Progenitor cell of endocrine pancreas (in vitro differentiated cells): ENCODE data around the gene WRAP73. TPM values are rescaled to one million over a fixed set of nuclear protein-coding genes. Genes with fewer than 3 reads are reported as not detected.

Experiments
- DNase-seq: peaks from one replicate; pipeline ENCODE4 v3.0.0; 2021; ENCODE audit warnings: low spot score; ENCODE audit not compliant: unreplicated experiment
- H3K27ac Mint-ChIP-seq: 2 replicates; pipeline ENCODE4 v1.8.0; 2021; ENCODE audit warnings: mild to moderate bottlenecking, moderate library complexity, mixed read lengths
- H3K27me3 Mint-ChIP-seq: 2 replicates; pipeline ENCODE4 v1.8.0; 2021; ENCODE audit warnings: mixed read lengths
- H3K36me3 Mint-ChIP-seq: 2 replicates; pipeline ENCODE4 v1.8.0; 2022; ENCODE audit warnings: mixed read lengths; ENCODE audit not compliant: insufficient read depth
- H3K4me1 Mint-ChIP-seq: 2 replicates; pipeline ENCODE4 v1.8.0; 2021; ENCODE audit warnings: low read depth, mixed read lengths
- H3K4me3 Mint-ChIP-seq: 2 replicates; pipeline ENCODE4 v1.8.0; 2021; ENCODE audit warnings: low read depth, mild to moderate bottlenecking, moderate library complexity, mixed read lengths
- H3K9me3 Mint-ChIP-seq: 2 replicates; pipeline ENCODE4 v1.8.0; 2021; ENCODE audit warnings: low read depth, mixed read lengths
- total RNA-seq: library from RNA; stranded (reverse); gene quantifications from 2 replicates; pipeline ENCODE4 v1.2.1, GENCODE V29; 2021
- TF ChIP-seq, protein P1 (sequence below): fragments of 200-600 bp; sonication (generic); IDR thresholded peaks from one replicate; pipeline ENCODE4 v1.5.0; 2021; ENCODE audit warnings: antibody characterized with exemption, mild to moderate bottlenecking; ENCODE audit not compliant: unreplicated experiment

WRAP73 gene
- total RNA-seq, 1 donor from 2014 or later = 28.1 TPM

- H3K4me1 Mint-ChIP-seq = peaks cover 5% of the 10 kb centered on the region
Measured at GRCh38 chr1:3629561-3630160, 20.2 kb downstream of the WRAP73 start.

GRCh38 chr1:3628445-3628844 is 21.5 kb downstream of the WRAP73 start:
- H3K9me3 Mint-ChIP-seq = no peaks in the 10 kb centered on the region
- peaks cover 6% of the 10 kb centered on the region for H3K36me3 Mint-ChIP-seq
- H3K4me1 Mint-ChIP-seq = peaks cover 13% of the 10 kb centered on the region
- no peak overlapping the region for H3K27ac Mint-ChIP-seq
- no peak for DNase-seq
- TF ChIP-seq, protein P1, sequence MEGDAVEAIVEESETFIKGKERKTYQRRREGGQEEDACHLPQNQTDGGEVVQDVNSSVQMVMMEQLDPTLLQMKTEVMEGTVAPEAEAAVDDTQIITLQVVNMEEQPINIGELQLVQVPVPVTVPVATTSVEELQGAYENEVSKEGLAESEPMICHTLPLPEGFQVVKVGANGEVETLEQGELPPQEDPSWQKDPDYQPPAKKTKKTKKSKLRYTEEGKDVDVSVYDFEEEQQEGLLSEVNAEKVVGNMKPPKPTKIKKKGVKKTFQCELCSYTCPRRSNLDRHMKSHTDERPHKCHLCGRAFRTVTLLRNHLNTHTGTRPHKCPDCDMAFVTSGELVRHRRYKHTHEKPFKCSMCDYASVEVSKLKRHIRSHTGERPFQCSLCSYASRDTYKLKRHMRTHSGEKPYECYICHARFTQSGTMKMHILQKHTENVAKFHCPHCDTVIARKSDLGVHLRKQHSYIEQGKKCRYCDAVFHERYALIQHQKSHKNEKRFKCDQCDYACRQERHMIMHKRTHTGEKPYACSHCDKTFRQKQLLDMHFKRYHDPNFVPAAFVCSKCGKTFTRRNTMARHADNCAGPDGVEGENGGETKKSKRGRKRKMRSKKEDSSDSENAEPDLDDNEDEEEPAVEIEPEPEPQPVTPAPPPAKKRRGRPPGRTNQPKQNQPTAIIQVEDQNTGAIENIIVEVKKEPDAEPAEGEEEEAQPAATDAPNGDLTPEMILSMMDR = no peak
- peaks cover 4% of the 10 kb centered on the region for H3K27me3 Mint-ChIP-seq
- no peak overlapping the region for H3K4me3 Mint-ChIP-seq

More at GRCh38 chr1:3629561-3630160, 20.2 kb downstream of the WRAP73 start:
- no peak for DNase-seq
- TF ChIP-seq, protein P1 = no peak
- Mint-ChIP-seq H3K4me3 (no peak overlapping the region), H3K27ac (no peak overlapping the region), H3K27me3 (no peaks in the 10 kb centered on the region), H3K9me3 (no peaks in the 10 kb centered on the region), H3K36me3 (peaks cover 6% of the 10 kb centered on the region)

DNA sequence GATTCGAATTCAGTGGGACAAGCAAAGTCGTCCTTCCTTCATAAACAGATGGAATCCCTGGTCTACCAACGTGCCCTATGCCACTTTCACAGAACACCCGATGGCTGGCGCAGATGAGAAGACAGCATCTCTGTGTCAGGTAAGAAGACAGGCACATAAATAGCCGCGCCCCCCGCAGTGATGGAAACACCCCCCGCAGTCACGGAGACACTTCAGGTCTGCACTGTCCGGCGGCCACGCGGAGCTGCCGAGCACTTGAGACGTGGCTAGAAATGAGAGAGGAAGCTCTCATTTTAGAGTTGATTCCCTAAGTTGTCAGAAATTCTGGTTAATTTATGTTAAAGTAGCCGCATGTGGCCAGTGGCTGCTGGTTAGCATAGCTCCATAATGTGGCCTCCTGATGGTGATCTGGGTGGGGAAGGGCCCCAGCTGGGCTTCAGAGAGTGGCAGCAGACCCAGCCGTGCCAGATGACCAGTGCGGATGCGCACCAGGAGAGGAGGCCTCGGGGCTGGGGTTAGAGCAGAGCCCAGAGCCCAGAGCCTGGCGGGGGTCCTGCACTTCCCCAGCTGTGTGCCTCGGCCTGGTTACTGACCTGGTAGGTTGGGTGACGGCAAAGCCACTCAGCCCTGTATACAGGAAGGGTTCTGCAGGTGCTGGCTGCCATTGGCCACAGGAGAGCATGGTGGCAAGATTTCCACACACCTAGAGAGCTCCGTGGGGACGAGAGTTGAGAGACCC is 22.2 kb downstream of the WRAP73 start:
- TF ChIP-seq, protein P1 = no peak
- no peaks in the 10 kb centered on the region for H3K9me3 Mint-ChIP-seq
- H3K4me1 Mint-ChIP-seq = peaks cover 13% of the 10 kb centered on the region
- H3K36me3 Mint-ChIP-seq = peaks cover 2% of the 10 kb centered on the region
- no peak overlapping the region for H3K4me3 Mint-ChIP-seq
- DNase-seq = no peak
- no peak overlapping the region for H3K27ac Mint-ChIP-seq
- H3K27me3 Mint-ChIP-seq = peaks cover 4% of the 10 kb centered on the region

DNA sequence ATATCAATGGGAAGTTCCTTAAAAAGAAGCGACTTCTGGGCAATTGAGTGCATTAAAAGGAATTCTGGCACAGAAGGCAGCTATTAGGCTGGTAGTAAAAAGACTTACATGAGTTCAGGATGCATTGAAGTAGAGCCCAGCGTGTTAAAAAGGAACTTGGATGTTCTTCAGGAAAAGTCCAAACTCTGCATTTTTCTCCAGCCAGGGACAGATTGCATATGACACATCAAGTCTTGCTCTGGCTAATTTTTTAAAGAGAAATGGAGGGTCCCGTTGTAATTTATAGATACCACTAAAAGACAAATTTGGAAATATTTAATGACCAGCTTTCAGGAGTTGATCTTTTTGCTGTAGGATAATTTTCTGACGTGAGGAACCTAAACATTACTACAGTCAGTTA is 23.9 kb downstream of the WRAP73 start:
- TF ChIP-seq, protein P1 = no peak
- H3K4me3 Mint-ChIP-seq = peak overlapping the region; percentile 89
- peaks cover 13% of the 10 kb centered on the region for H3K4me1 Mint-ChIP-seq
- DNase-seq = no peak
- peaks cover 4% of the 10 kb centered on the region for H3K27me3 Mint-ChIP-seq
- peaks cover 2% of the 10 kb centered on the region for H3K36me3 Mint-ChIP-seq
- no peaks in the 10 kb centered on the region for H3K9me3 Mint-ChIP-seq
- peak overlapping the region; percentile 92 for H3K27ac Mint-ChIP-seq

DNA sequence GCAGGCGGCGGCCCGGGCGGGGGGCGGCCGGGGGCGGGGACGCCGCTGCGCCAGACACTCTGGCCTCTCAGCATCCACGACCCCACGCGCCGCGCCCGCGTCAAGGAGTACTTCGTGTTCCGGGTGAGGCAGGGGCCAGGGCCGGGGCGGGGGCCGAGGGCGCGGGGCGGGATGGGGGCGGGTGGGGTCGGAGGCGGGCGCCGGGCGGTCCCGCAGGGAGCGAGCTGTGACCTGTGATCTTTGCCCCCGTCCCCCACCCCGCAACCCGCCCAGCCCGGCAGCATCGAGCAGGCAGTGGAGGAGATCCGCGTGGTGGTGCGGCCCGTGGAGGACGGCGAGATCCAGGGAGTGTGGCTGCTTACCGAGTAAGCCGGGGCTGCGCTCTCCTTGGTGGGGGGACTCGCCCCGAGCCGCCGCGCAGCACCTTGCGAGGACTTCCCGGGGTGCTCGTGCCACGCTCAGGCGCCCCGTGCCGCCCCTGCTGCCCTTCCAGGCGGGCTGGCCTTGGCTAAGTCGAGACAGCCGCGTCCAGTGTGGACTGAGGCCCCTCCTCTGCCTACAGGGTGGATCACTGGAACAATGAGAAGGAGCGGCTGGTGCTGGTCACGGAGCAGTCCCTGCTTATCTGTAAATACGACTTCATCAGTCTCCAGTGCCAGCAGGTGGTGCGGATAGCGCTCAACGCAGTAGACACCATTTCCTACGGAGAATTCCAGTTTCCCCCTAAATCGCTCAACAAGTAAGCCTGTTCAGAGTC is 24.6 kb downstream of the WRAP73 start:
- Mint-ChIP-seq H3K27me3 (peaks cover 8% of the 10 kb centered on the region), H3K4me3 (peak overlapping the region; percentile 89), H3K27ac (peak overlapping the region; percentile 92), H3K36me3 (peaks cover 2% of the 10 kb centered on the region), H3K9me3 (no peaks in the 10 kb centered on the region), H3K4me1 (peaks cover 13% of the 10 kb centered on the region)
- no peak for DNase-seq
- TF ChIP-seq, protein P1 = no peak
